ENCODE data around the gene WDR83. TPM values are rescaled to one million over a fixed set of nuclear protein-coding genes. Genes with fewer than 3 reads are reported as not detected.

WDR83 gene
- total RNA-seq, 4 donors from 2014 or later = 10.0 to 19.7 (median 13.9) TPM

DNA sequence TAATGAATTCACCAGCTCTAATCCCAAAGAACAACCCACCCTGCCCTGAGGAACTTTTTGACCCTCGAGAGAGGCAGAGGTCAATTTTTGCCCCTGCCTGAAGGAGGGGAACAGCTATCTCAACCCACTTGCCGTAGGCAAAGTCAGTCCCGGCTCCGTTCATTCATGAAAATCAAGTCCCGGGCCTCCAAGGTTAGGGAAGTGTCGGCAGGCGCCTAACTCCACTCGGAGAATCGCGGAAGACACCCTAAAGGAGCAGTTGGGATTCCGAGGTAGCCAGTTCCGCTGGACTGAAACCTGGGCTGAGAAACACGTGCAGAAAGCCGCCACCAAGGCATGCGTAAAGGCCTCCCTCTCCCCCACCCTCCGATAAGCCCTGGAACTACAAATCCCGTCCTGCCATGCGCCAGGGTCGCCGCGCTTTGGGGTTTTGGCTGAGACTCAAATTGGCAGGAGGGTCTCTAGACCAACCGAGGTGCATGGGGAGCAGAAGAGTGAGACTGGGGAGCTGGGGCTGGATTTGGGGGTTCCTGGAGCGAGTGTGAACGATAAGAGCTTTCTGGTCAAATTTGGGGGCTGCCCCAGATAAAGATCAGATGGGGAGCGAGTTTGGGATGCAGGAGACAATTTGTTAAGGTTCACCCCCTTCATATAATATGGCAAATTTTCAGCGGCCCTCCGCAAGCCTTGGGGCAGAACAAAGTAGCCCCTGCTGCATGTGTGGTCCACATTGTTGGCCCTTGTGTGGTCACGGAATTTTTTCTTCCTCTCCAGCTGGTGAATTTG lies 57.2 kb downstream of the WDR83 start, which contains the start of gene TNPO2:
Gene TNPO2 (minus strand): TSS at position 292 of the 786 bp plus-strand sequence. CDS start 2,955 bp downstream, outside the sequence.
- Histone ChIP-seq H3K4me1 (peaks cover 46 to 49% (median 48%) of the 10 kb centered on the region in 4 donors), H3K27ac (replicated peaks in 1 of 4) (peak within 1 kb of the TSS; percentile 97 to 99 (median 98)), H3K9me3 (no peaks in the 10 kb centered on the region), H3K27me3 (no peaks in the 10 kb centered on the region), H3K4me3 (peak within 1 kb of the TSS; percentile 88 to 98 (median 91)), H3K36me3 (peaks cover 7 to 21% (median 16%) of the 10 kb centered on the region in 4 donors)
- WGBS = 3% methylated on average over 26 of the region's 28 CpGs
- intact Hi-C loops (cut with DNase I) = loop anchor here (5.0 kb wide), 1 partner anchor 52 kb away; no protein-coding TSS in a partner anchor
- no peak for TF ChIP-seq EP300 (IDR thresholded peaks at IDR 0.05)
- TF ChIP-seq POLR2AphosphoS5 (IDR thresholded peaks at IDR 0.05) = peak; percentile 8 to 51
- no peak for DNase-seq (ENCODE audit: extremely low spot score)

Small RNA genes within 50 kb of the gene (small RNA-seq; reads per million reads assigned to genes)
- 112 to 307 (median 195) reads per million in 3 donors for gene SNORD41

Other genes with a start within 250 kb of the WDR83 start
- 1 to 10 TPM; 3.5 to 5.4 (median 4.8) TPM for gene ZNF443, start 225.8 kb upstream of the WDR83 start, total RNA-seq
- gene ZNF709, start 182.0 kb upstream of the WDR83 start, total RNA-seq = 1 to 10 TPM; 1.7 to 2.9 (median 2.3) TPM
- 10 to 100 TPM in 1 of 4 donors, 1 to 10 TPM in 3; 8.3 to 13.7 (median 9.3) TPM for gene ZNF564, start 115.3 kb upstream of the WDR83 start, total RNA-seq
- gene ZNF490, start 56.0 kb upstream of the WDR83 start, total RNA-seq = 1 to 10 TPM; 3.3 to 6.7 (median 5.3) TPM
- gene ZNF791, start 55.9 kb upstream of the WDR83 start, total RNA-seq = 10 to 100 TPM; 14.0 to 21.6 (median 17.3) TPM
- 10 to 100 TPM; 65.7 to 80.8 (median 68.9) TPM for gene MAN2B1, start 65 bp upstream of the WDR83 start, total RNA-seq
- 10 to 100 TPM; 74.3 to 92.3 (median 85.0) TPM for gene DHPS, start 15.1 kb downstream of the WDR83 start, total RNA-seq
- not detected for gene GNG14, start 21.2 kb downstream of the WDR83 start, total RNA-seq
- 10 to 100 TPM in 1 of 4 donors, 1 to 10 TPM in 3; 4.3 to 10.6 (median 7.5) TPM for gene FBXW9, start 29.8 kb downstream of the WDR83 start, total RNA-seq
- gene TNPO2, start 57.1 kb downstream of the WDR83 start, total RNA-seq = 10 to 100 TPM; 42.8 to 71.9 (median 62.8) TPM
- 100 to 1,000 TPM; 382 to 470 (median 431) TPM for gene TRIR, start 67.9 kb downstream of the WDR83 start, total RNA-seq
- gene GET3, start 70.7 kb downstream of the WDR83 start, total RNA-seq = 10 to 100 TPM; 46.9 to 63.5 (median 51.3) TPM
- gene BEST2, start 85.0 kb downstream of the WDR83 start, total RNA-seq = not detected
- 10 to 100 TPM in 3 of 4 donors, 1 to 10 TPM in 1; 7.1 to 17.0 (median 12.6) TPM for gene HOOK2, start 108.7 kb downstream of the WDR83 start, total RNA-seq
- gene JUNB, start 124.7 kb downstream of the WDR83 start, total RNA-seq = 1,000 to 10,000 TPM in 1 of 4 donors, 100 to 1,000 TPM in 2, 10 to 100 TPM in 1; 82.2 to 1,609 (median 182) TPM
- gene PRDX2, start 135.0 kb downstream of the WDR83 start, total RNA-seq = 100 to 1,000 TPM; 236 to 275 (median 250) TPM
- gene THSD8, start 135.3 kb downstream of the WDR83 start, total RNA-seq = under 1 TPM in 1 of 4 donors, not detected in 3; 0.65 TPM
- 1 to 10 TPM; 2.7 to 6.6 (median 4.2) TPM for gene RNASEH2A, start 139.8 kb downstream of the WDR83 start, total RNA-seq
- under 1 TPM in 2 of 4 donors, not detected in 2; 0.52 to 0.83 TPM for gene RTBDN, start 167.8 kb downstream of the WDR83 start, total RNA-seq
- under 1 TPM; 0.50 to 0.91 (median 0.76) TPM for gene MAST1, start 171.7 kb downstream of the WDR83 start, total RNA-seq
- 10 to 100 TPM; 26.6 to 37.4 (median 31.2) TPM for gene DNASE2, start 214.6 kb downstream of the WDR83 start, total RNA-seq
- not detected for gene KLF1, start 220.4 kb downstream of the WDR83 start, total RNA-seq
- gene GCDH, start 224.4 kb downstream of the WDR83 start, total RNA-seq = 10 to 100 TPM; 36.1 to 63.6 (median 52.9) TPM